GM12865 (cell line): ENCODE measurements around the gene DYDC2.
"Not testable (repeated sequence)": the region's sequence is repeated elsewhere in the genome, so short reads cannot be mapped to it uniquely, and the experiment has no call there.

Experiments used
- DNase-seq: peaks from one replicate; pipeline ENCODE4 v3.0.0; 2010; ENCODE audit warnings: low read depth
- H3K4me3 ChIP-seq: 2 replicates; pipeline ENCODE4 v1.5.1; 2011; ENCODE audit warnings: mild to moderate bottlenecking, low read depth, low read length, control low read depth
- CTCF ChIP-seq: IDR thresholded peaks from 2 replicates; pipeline ENCODE4 v1.5.1; 2011; ENCODE audit warnings: low read length, control low read depth, low read depth, inconsistent platforms; ENCODE audit not compliant: insufficient read depth; ENCODE audit errors: missing control alignments

DYDC2 gene

GRCh38 chr10:80411681-80412220 lies 55.2 kb downstream of the DYDC2 start:
- TF ChIP-seq CTCF, result no peak
- DNase-seq, result no peak
- no peak overlapping the region for H3K4me3 ChIP-seq

- H3K4me3 ChIP-seq, result no peak overlapping the region
- no peak for TF ChIP-seq CTCF
- no peak for DNase-seq
Measured at GRCh38 chr10:80412486-80412885, 55.9 kb downstream of the DYDC2 start.

- no peak for DNase-seq
- TF ChIP-seq CTCF, result no peak
- no peak overlapping the region for H3K4me3 ChIP-seq
Measured at GRCh38 chr10:80413271-80413996, 56.9 kb downstream of the DYDC2 start.

DNA sequence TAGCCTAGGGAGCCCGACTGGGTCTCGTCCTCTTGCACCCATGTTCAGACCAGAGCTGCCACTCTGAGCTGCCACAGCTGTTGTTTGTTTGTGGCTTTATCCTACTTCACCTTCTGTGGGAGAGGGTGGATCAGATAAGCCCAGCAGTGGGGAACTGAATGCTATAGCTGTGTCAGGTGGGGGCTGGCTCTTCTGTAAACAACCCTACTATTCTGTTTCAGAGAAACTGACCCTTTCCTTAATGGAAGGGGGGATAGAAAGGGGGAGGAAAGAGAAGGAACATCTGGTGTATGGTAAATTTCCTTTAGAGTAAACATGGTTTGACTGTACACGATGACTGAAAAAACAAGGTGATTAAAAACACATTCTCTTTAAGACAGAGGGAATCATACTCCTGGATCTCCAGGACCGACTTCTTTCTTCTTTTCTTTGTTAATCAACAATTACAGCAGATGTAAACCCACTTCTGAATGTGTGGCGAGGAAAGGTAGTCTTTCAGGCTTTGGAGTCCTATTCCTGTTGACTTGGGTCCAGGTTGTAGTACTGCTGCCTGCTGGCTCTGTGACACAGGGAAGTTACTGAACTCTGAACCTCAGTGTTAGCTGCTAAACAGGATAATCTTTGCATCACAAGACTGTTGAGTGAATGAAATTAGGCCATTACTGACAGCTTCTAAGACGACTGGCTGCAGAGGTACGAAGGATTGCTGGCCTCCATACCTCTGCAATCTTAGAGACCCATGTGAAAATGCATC lies 57.7 kb downstream of the DYDC2 start:
- H3K4me3 ChIP-seq, result no peak overlapping the region
- DNase-seq, result no peak
- TF ChIP-seq CTCF, result no peak

DNA sequence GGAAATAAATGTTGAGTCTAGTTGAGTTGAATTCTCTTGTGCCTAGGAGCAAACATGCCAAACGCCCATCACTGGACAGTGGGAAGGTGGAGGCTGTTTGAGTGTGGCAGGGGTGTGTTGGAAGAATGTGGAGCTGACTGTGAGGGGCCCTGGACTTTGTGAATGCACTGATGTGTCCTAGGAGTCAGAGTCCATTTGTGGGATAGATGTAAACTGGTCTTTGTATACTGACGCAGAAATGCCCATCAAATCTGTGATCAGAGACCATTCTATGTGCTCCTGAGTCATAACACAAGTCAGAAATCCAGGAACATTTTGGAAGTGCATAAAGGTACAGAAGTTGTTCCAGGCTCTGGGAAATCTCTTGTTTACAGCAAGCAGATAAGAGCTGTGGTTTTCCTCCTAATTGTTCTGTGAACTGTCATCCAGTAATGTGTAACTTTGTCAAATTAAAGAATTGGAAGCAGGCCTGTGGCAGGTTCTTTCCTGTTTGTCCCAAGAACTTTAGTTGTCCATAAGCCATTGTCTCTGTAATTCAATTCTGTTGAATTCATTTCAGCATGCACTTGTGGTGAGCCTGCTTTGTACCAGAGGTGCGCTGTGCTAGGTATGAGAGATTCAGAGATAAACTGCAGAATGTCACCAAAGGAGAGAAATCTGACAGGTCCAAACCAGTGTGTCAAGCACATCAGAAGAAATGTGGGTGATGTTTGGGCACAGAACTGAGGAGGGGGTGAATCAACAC lies 59.3 kb downstream of the DYDC2 start:
- DNase-seq, result no peak
- no peak overlapping the region for H3K4me3 ChIP-seq
- no peak for TF ChIP-seq CTCF

DNA sequence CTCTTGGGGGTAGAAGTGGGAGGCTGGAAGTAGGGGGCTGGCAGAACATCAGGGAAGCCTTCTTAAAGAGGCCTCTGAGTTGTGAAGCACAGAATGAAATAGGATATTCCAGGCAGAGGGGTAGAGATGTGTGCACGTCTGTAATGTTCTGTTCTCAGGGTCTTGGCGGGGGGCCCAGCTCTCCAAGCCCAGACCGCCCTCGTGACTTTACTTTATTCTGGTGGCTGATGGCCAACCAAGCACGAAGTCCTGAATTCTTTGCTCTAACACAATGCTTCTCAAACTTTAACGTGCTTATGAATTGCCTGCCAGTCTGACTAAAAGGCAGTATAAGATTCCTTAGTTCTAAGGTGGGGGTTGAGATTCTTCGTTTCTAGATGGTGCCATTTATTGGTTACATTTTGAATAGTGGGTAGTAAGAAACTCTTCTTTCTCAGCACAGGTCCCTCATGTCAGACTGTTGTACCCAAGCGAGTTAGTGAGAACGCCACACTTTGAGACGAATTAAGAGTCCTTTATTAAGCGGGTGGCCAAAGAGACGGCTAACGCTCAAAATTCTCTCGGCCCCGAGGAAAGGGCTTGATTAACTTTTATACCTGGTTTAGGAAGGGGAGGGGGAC lies 60.0 kb downstream of the DYDC2 start:
- no peak for TF ChIP-seq CTCF
- H3K4me3 ChIP-seq, result no peak overlapping the region
- DNase-seq, result no peak

- not testable (repeated sequence) for H3K4me3 ChIP-seq, DNase-seq
Measured at GRCh38 chr10:80417256-80417655, 60.7 kb downstream of the DYDC2 start.
